ENCODE results near the gene FAM131A.

Gene FAM131A

GRCh38 chr3:184352149-184352785 lies 14.9 kb downstream of the FAM131A start:
- DNase-seq: no peak
- intact Hi-C loops (cut with DNase I): no loop called here

DNA sequence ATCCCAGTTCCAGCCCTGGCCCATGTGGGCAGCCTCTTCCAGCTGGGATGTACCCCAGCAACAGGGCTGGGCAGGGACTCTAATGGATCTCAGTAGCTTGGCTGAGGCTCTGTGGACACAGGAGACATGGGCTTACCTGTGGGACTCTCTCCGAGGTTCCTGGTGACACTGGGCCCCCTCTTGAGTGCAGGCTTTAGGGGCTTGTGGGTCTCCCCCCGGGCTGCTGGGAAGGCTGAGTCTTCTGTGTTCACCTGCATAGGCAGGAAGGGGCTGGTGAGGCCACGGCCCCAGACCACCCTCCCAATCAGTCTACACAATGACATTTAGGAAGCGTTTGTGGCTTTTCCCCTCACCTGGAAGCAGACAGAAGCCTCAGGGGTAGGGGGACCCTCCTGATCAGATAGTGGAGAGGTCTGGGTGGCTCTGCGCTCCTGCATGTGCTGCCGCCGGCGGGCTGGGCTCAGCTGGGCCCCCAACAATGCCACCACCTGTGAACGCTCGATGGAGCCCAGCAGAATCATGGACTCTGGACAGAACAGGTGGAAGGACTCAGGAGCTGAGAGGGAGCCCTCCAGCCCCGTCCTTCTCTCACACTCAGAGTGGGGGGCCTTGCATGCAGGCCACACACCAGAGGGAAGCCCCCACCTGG lies 15.6 kb downstream of the FAM131A start:
- no peak for DNase-seq
- intact Hi-C loops (cut with DNase I): no loop called here

- intact Hi-C loops (cut with DNase I): no loop called here
- no peak for DNase-seq
Observed at GRCh38 chr3:184353546-184353941, 16.1 kb downstream of the FAM131A start.

DNA sequence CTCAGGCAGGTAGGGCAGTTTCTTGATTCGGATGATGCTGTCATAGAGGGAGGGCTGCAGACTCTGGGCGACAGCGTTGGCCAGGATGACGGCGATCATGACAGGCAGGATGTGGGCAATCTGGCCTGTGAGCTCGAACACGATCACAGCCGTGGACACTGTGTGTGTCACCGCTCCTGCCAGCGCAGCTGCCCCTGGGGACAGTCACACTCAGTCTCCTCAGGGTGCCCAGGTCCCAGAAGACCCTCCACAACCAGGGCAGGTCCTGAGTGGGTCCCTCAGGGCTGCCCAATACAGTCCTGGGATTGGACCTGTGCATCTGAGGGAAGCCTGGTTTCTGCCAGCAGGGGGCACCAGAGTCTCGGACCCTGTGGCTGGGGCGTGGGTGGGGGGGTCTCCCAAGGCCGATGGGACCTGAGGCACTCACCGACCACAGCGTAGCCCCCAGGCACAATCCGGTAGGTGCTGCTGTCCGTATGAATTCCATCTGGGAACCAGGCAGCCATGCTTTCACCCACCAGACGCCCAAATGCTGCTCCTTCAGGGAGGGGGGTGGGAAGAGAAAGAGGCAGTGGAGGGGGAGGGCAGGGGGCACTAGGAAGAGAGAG lies 16.8 kb downstream of the FAM131A start:
- intact Hi-C loops (cut with DNase I): no loop called here
- DNase-seq: peak in 33 of 42 donors; percentile 39 to 88 (median 63)

DNA sequence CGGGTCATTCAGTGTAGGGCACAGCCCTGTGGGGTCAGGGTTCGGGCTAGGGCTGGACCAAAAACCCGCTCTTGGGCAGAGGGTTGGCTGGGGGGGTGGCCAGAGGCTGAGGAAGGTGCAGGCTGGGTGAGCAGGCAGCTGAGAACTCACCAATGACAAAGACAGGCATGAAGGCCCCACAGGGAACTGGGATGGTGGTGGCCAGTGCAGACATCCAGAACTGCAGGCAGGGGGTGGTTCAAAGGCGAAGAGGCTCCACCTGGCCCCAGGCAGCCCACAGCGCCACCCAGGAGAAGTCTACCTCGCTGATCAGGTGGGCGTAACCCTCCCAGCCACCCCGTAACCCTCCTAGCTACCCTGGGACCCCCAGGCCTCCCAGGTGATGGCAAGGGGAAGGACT lies 17.4 kb downstream of the FAM131A start:
- DNase-seq: no peak
- intact Hi-C loops (cut with DNase I): no loop called here

GRCh38 chr3:184355261-184356040 lies 18.1 kb downstream of the FAM131A start:
- intact Hi-C loops (cut with DNase I): no loop called here
- DNase-seq: no peak

- DNase-seq: no peak
- intact Hi-C loops (cut with DNase I): no loop called here
Observed at GRCh38 chr3:184357248-184358123, 20.1 kb downstream of the FAM131A start.

GRCh38 chr3:184358124-184358767 lies 20.8 kb downstream of the FAM131A start:
- intact Hi-C loops (cut with DNase I): no loop called here
- no peak for DNase-seq

DNA sequence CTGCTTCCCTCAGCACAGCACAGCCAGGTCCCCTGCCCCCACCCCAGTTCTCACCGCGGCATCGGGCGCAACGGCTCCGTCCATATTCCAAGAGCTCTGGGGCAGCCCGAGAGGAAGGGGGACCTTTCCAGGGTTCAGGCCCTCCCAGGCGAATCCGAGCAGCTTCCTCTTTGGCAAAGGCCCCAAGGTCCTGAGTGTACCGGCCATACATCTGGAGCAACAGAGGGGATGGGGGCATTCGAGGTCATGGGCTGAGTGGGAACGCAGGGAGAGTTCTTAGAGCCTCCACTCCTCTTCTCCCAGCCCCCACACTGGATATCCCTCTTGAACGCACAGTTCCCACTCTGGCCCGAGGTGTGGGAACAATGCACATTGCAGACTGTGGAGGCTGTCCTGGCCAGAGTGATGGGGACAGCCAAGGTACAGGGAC lies 21.5 kb downstream of the FAM131A start:
- intact Hi-C loops (cut with DNase I): no loop called here

DNA sequence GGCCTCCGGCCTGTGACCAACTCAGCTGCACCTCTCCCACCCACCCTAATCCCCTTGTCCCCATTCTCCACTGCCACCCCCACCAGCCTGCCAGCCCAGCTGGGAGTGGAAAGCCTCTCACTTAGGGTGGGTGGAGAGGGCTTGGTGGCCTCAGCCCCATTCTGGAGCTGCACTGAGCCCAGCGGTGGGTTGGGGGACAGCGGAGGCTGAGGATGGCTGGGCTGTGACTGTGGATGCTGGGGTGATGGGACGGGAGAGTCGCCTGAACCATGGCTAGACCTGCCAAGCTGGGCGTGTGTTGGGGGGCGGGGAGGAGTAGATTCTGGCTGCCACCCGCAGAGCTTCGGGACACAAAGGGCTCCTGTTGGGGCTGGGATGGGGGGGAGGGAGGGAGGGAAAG lies 22.2 kb downstream of the FAM131A start:
- peak; percentile 57 to 93 (median 80) for DNase-seq
- intact Hi-C loops (cut with DNase I): no loop called here

More for the DNA sequence above, 21.5 kb downstream of the FAM131A start:
- no peak for DNase-seq

- intact Hi-C loops (cut with DNase I): no loop called here
- DNase-seq: peak in 10 of 42 donors; percentile 22 to 81 (median 56)
Observed at GRCh38 chr3:184360070-184360928, 22.9 kb downstream of the FAM131A start.

- DNase-seq: no peak
- intact Hi-C loops (cut with DNase I): no loop called here
Observed at GRCh38 chr3:184360929-184361531, 23.6 kb downstream of the FAM131A start.

GRCh38 chr3:184361532-184361931 lies 24.1 kb downstream of the FAM131A start, which contains the start of the genes CLCN2 and POLR2H:
CLCN2 (minus strand) TSS chr3:184361605; CDS start chr3:184361479, 126 bp downstream.
POLR2H (plus strand) TSS chr3:184361710; CDS start chr3:184363493, 1,783 bp downstream.
- peak in 40 of 42 donors; percentile 46 to 85 (median 72) for DNase-seq
- intact Hi-C loops (cut with DNase I): no loop called here

- DNase-seq: peak; percentile 46 to 85 (median 70)
- intact Hi-C loops (cut with DNase I): no loop called here
Observed at GRCh38 chr3:184361932-184362667, 24.7 kb downstream of the FAM131A start.

GRCh38 chr3:184362668-184363546 lies 25.5 kb downstream of the FAM131A start:
- intact Hi-C loops (cut with DNase I): no loop called here
- DNase-seq: peak; percentile 86 to 98 (median 94)

All from head of caudate nucleus (tissue), 42 donors.